HCT116 (cell line): Measurements from ENCODE around the gene STON2. TPM values are rescaled to one million over a fixed set of nuclear protein-coding genes. Genes with fewer than 3 reads are reported as not detected.

Experiments
- ATAC-seq: fragments of 200-7000 bp; cut with Tn5 transposase; 2 replicates; pipeline ENCODE4 v1.9.1; 2020; ENCODE audit warnings: mild to moderate bottlenecking, moderate library complexity
- BruUV-seq: library from RNA; stranded (reverse); fragments of 400-500 nt; replicated peaks from 2 replicates; lab custom pipeline; 2021; lab: Mats Ljungman, UMichigan
- CTCF ChIA-PET: fragments of 300-600 bp; sonication (Branson Sonifier 250); formaldehyde crosslinking; loops from one replicate; lab custom pipeline; 2021; ENCODE audit warnings: antibody characterized with exemption; lab: Charles Lee
- POLR2A ChIA-PET: fragments of 300-600, 350-600 bp; sonication (Branson Sonifier 250); formaldehyde crosslinking; loops from one replicate; lab custom pipeline; 2021; ENCODE audit warnings: antibody characterized with exemption; lab: Charles Lee
- RAD21 ChIA-PET, 2 experiments: fragments of 300-600 bp; sonication (Branson Sonifier 250); formaldehyde crosslinking; loops; one replicate each; lab custom pipeline; 2023; ENCODE audit warnings: low total read pairs in 2 of 2; ENCODE audit not compliant: uncharacterized antibody in 2 of 2, unreplicated experiment in 2 of 2, low non-redundant PET in 1 of 2; lab: Charles Lee
- DNase-seq: peaks from one replicate; pipeline ENCODE4 v3.0.0-alpha.2; 2010; ENCODE audit warnings: low read depth, low spot score
- H2AFZ ChIP-seq: fragments of 200-600 bp; shearing (Covaris generic), sonication (generic); 2 replicates; pipeline ENCODE4 v1.6.1; 2017; ENCODE audit warnings: low read depth, mixed run types, mixed read lengths, antibody characterized with exemption, low read length; ENCODE audit not compliant: poor library complexity, severe bottlenecking
- H3K27ac ChIP-seq: 2 replicates; pipeline ENCODE4 v1.5.1; 2012; ENCODE audit warnings: low read depth, low read length
- H3K27me3 ChIP-seq: fragments of 200-600 bp; sonication (generic); 2 replicates; pipeline ENCODE4 v1.6.1; 2016; ENCODE audit warnings: mixed run types, low read length, mixed read lengths; ENCODE audit not compliant: insufficient read depth
- H3K36me3 ChIP-seq, 2 experiments: fragments of 200-500 bp in 1 of 2; fragments of 200-600 bp in 1 of 2; sonication (Bioruptor generic) in 1 of 2; sonication (generic) in 1 of 2; 2 replicates each; pipeline versions ENCODE4 v1.5.1 to v1.6.1; 2014 to 2016; ENCODE audit warnings: low read length in 2 of 2, inconsistent platforms in 1 of 2, mixed read lengths in 1 of 2, mixed run types in 1 of 2; ENCODE audit not compliant: insufficient read depth in 2 of 2, control insufficient read depth in 1 of 2
- H3K4me1 ChIP-seq, 2 experiments: fragments of 200-600 bp in 1 of 2; sonication (generic) in 1 of 2; 2 replicates each; pipeline versions ENCODE4 v1.5.1 to v1.6.1; 2012 to 2017; ENCODE audit warnings: low read length in 2 of 2, inconsistent platforms in 1 of 2, mild to moderate bottlenecking in 1 of 2, mixed read lengths in 1 of 2, mixed run types in 1 of 2, moderate library complexity in 1 of 2; ENCODE audit not compliant: insufficient read depth in 2 of 2, control insufficient read depth in 1 of 2
- H3K4me2 ChIP-seq: fragments of 200-600 bp; sonication (generic); 2 replicates; pipeline ENCODE4 v1.6.1; 2017; ENCODE audit warnings: mixed run types, low read length, mixed read lengths
- H3K4me3 ChIP-seq, 2 experiments: fragments of 200-600 bp in 1 of 2; sonication (generic) in 1 of 2; replicated peaks in 1 of 2; 2 replicates each; pipeline ENCODE4 v1.5.1; 2011 to 2016; ENCODE audit warnings: low read length in 2 of 2, control low read depth in 1 of 2, low read depth in 1 of 2, mild to moderate bottlenecking in 1 of 2, mixed read lengths in 1 of 2, mixed run types in 1 of 2
- H3K79me2 ChIP-seq: fragments of 200-600 bp; sonication (generic); 2 replicates; pipeline ENCODE4 v1.6.1; 2017; ENCODE audit warnings: mild to moderate bottlenecking, mixed run types, low read length, moderate library complexity, mixed read lengths; ENCODE audit not compliant: insufficient read depth
- H3K9ac ChIP-seq: fragments of 200-600 bp; sonication (generic); 2 replicates; pipeline ENCODE4 v1.6.1; 2016; ENCODE audit warnings: low read length, mixed read lengths
- H3K9me2 ChIP-seq: fragments of 200-600 bp; sonication (generic), shearing (Covaris generic); 2 replicates; pipeline ENCODE4 v1.6.1; 2017; ENCODE audit warnings: mixed run types, mild to moderate bottlenecking, moderate library complexity; ENCODE audit not compliant: insufficient read depth
- H3K9me3 ChIP-seq, 2 experiments: fragments of 200-500 bp in 1 of 2; fragments of 200-600 bp in 1 of 2; sonication (Bioruptor generic) in 1 of 2; sonication (generic) in 1 of 2; 2 replicates each; pipeline ENCODE4 v1.6.1; 2014 to 2017; ENCODE audit warnings: low read length in 2 of 2, mixed read lengths in 2 of 2, inconsistent platforms in 1 of 2, low read depth in 1 of 2, mild to moderate bottlenecking in 1 of 2, mixed run types in 1 of 2, moderate library complexity in 1 of 2; ENCODE audit not compliant: control insufficient read depth in 1 of 2, insufficient read depth in 1 of 2
- H4K20me1 ChIP-seq: fragments of 200-600 bp; sonication (generic), shearing (Covaris generic); 2 replicates; pipeline ENCODE4 v1.6.1; 2017; ENCODE audit warnings: mixed run types, mild to moderate bottlenecking, moderate library complexity; ENCODE audit not compliant: insufficient read depth
- ATF3 ChIP-seq: IDR thresholded peaks from 2 replicates; pipeline ENCODE4 v1.6.1; 2012
- CBX3 ChIP-seq: IDR thresholded peaks from 2 replicates; pipeline ENCODE4 v1.6.1; 2012; ENCODE audit warnings: low read depth
- CEBPB ChIP-seq: IDR thresholded peaks from 2 replicates; pipeline ENCODE4 v1.6.1; 2012; ENCODE audit warnings: low read depth
- CTCF ChIP-seq, 3 experiments: fragments of 200-600 bp in 1 of 3; sonication (generic) in 1 of 3; IDR thresholded peaks in 2 of 3; conservative IDR thresholded peaks in 1 of 3; 2 replicates each; pipeline ENCODE4 v1.5.1; 2012 to 2017; ENCODE audit warnings: low read depth in 2 of 3, low read length in 2 of 3, antibody characterized with exemption in 1 of 3, borderline replicate concordance in 1 of 3, control low read depth in 1 of 3, mild to moderate bottlenecking in 1 of 3, mixed read lengths in 1 of 3, mixed run types in 1 of 3, moderate library complexity in 1 of 3; ENCODE audit not compliant: insufficient read depth in 1 of 3
- EGR1 ChIP-seq: IDR thresholded peaks from 2 replicates; pipeline ENCODE4 v1.6.1; 2012; ENCODE audit warnings: low read depth
- ELF1 ChIP-seq: IDR thresholded peaks from 2 replicates; pipeline ENCODE4 v1.6.1; 2012; ENCODE audit warnings: low read depth, borderline replicate concordance
- EZH2 ChIP-seq: fragments of 200-600 bp; sonication (generic); IDR thresholded peaks from 2 replicates; pipeline ENCODE4 v1.6.1; 2017; ENCODE audit warnings: antibody characterized with exemption, mixed run types
- EZH2phosphoT487 ChIP-seq: fragments of 200-600 bp; IDR thresholded peaks from 2 replicates; pipeline ENCODE4 v1.6.1; 2018; ENCODE audit warnings: antibody characterized with exemption, borderline replicate concordance
- JUND ChIP-seq: IDR thresholded peaks from 2 replicates; pipeline ENCODE4 v1.6.1; 2012
- MAX ChIP-seq: IDR thresholded peaks from 2 replicates; pipeline ENCODE4 v1.6.1; 2012
- POLR2A ChIP-seq: IDR thresholded peaks from 2 replicates; pipeline ENCODE4 v1.7.0; 2011; ENCODE audit warnings: borderline replicate concordance; ENCODE audit not compliant: insufficient read depth, insufficient read length; ENCODE audit errors: extremely low read depth
- POLR2AphosphoS5 ChIP-seq: IDR thresholded peaks from 2 replicates; pipeline ENCODE4 v1.6.1; 2011; ENCODE audit warnings: mild to moderate bottlenecking, low read depth, low read length, moderate library complexity
- RAD21 ChIP-seq: IDR thresholded peaks from 2 replicates; pipeline ENCODE4 v1.6.1; 2012; ENCODE audit warnings: low read depth, mild to moderate bottlenecking
- REST ChIP-seq: IDR thresholded peaks from 2 replicates; pipeline ENCODE4 v1.6.1; 2012; ENCODE audit warnings: low read depth
- SRF ChIP-seq: IDR thresholded peaks from 2 replicates; pipeline ENCODE4 v1.6.1; 2012; ENCODE audit warnings: low read depth
- TCF7L2 ChIP-seq: IDR thresholded peaks from 2 replicates; pipeline ENCODE4 v1.7.0; 2011; ENCODE audit warnings: borderline replicate concordance, inconsistent platforms; ENCODE audit not compliant: insufficient read depth, insufficient read length; ENCODE audit errors: extremely low read depth
- YY1 ChIP-seq: IDR thresholded peaks from 2 replicates; pipeline ENCODE4 v1.6.1; 2011; ENCODE audit warnings: low read length, low read depth, moderate library complexity, mild to moderate bottlenecking; ENCODE audit not compliant: insufficient replicate concordance; ENCODE audit errors: extremely low read depth
- ZFX ChIP-seq: fragments of 450-650 bp; IDR thresholded peaks from 2 replicates; pipeline ENCODE4 v1.6.1; 2017
- ZNF274 ChIP-seq: fragments of 200-500 bp; sonication (Bioruptor generic); IDR thresholded peaks from 2 replicates; pipeline ENCODE4 v1.6.1; 2014; ENCODE audit warnings: mild to moderate bottlenecking, low read depth, low read length, inconsistent platforms
- intact Hi-C: fragments of 100-400 bp; cut with micrococcal nuclease; formaldehyde crosslinking; loops from 2 replicates; pipeline ENCODE4 v1.10.0; 2022
- total RNA-seq: library from RNA; stranded (reverse); gene quantifications from one replicate; pipeline ENCODE4 v1.2.1, GENCODE V29; 2021; ENCODE audit not compliant: unreplicated experiment

STON2 gene
- total RNA-seq, 1 experiment from 2014 or later: 4.1 TPM

GRCh38 chr14:81265636-81266169 is 134.4 kb downstream of the STON2 start:
- POLR2A ChIA-PET: no interaction called here
- BruUV-seq: no TSS peak
- Histone ChIP-seq H3K79me2 (no peaks in the 10 kb centered on the region), H3K4me3 (no peak overlapping the region), H3K4me1 (peaks cover 0 to 5% of the 10 kb centered on the region in 2 experiments; a peak in 1 of 4 replicates), H3K36me3 (no peaks in the 10 kb centered on the region), H4K20me1 (no peaks in the 10 kb centered on the region), H3K27ac (no peak overlapping the region), H3K4me2 (no peak overlapping the region), H3K27me3 (no peaks in the 10 kb centered on the region), H3K9me3 (no peaks in the 10 kb centered on the region), H3K9ac (no peak overlapping the region), H3K9me2 (no peaks in the 10 kb centered on the region), H2AFZ (no peak overlapping the region)
- CTCF ChIA-PET: interaction anchor here (0.7 to 5.4 kb wide), 2 partner anchors 83 to 199 kb away, joined by 3 to 37 read pairs; no protein-coding TSS in a partner anchor
- intact Hi-C loops: no loop called here
- DNase-seq (no peak), ATAC-seq (no peak)
- RAD21 ChIA-PET: no interaction called here
- TF ChIP-seq EZH2 (no peak), RAD21 (no peak), POLR2AphosphoS5 (no peak), POLR2A (no peak), YY1 (no peak), CEBPB (no peak), CTCF (IDR thresholded peaks at IDR 0.05 in 2 of 3, conservative IDR thresholded peaks at IDR 0.05 in 1 of 3; ENCODE audit: borderline replicate concordance in 1 of 3, insufficient read depth in 1 of 3, low read depth in 2 of 3, low read length in 2 of 3) (no peak), EZH2phosphoT487 (no peak), CBX3 (no peak), SRF (no peak), ZNF274 (no peak), ELF1 (no peak), ZFX (no peak), JUND (no peak), REST (no peak), TCF7L2 (no peak), ATF3 (no peak), EGR1 (no peak), MAX (no peak)
- TF ChIP-seq, all 23 proteins: peak for 0
